ENCODE results near the gene MYO15A.

Gene MYO15A

DNA sequence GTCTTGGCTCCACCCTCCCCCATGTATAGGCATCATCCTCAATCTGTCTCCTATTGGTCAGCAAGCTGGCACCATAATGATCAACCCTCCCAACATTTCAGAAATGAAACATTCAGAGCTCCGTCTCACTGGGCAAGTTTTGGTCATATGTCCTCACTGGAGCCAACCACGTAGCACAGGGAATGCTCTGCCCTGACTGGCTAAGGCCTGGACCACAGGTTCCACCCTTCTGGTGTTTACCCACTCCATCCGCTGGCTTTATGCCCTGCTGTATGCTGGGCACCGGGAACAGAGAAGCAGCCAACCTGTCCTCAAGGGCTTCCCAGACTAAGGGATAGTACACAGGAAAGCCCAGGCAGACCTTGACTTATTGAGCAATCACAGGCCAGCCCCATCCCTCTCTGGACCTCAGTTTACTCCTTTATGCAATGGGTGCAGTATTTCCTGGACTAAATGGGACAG lies 20.5 kb downstream of the MYO15A start:
- DNase-seq (ENCODE audit: low spot score): no peak

DNA sequence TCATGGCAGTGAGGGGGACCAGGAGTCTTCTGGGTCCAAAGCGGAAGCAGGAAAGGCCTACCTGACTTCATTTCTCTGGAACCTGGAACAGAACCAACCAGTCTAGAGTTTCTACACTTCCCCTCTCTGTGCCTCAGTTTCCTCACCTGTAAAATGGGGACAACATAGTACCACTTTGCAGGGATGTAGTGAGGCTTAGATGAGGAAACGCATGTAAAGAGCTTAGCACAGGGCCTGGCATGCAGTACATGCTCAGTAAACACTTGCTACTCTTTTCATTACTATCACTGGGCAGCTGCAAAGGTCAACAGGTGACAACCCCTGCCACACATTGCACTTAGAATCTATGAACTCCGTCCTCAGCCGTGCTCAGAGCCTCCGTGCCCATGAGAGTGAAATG lies 24.2 kb downstream of the MYO15A start:
- no peak for DNase-seq (ENCODE audit: low spot score)

DNA sequence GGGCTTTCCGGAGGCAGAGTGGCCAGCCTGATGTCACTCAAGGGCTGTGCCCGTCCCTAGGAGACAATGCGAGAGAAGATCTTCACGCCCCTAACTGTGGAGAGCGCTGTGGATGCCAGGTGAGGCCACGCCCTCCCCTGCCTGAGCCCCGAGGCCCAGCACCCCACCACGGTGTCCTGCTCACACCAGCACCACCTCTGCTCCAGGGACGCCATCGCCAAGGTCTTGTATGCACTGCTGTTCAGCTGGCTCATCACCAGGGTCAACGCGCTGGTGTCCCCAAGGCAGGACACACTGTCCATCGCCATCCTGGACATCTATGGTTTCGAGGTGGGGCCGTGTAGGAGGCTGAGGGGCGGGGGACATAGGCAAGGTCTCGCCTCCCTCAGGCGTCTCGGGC lies 27.8 kb downstream of the MYO15A start:
- DNase-seq (ENCODE audit: low spot score): no peak

DNA sequence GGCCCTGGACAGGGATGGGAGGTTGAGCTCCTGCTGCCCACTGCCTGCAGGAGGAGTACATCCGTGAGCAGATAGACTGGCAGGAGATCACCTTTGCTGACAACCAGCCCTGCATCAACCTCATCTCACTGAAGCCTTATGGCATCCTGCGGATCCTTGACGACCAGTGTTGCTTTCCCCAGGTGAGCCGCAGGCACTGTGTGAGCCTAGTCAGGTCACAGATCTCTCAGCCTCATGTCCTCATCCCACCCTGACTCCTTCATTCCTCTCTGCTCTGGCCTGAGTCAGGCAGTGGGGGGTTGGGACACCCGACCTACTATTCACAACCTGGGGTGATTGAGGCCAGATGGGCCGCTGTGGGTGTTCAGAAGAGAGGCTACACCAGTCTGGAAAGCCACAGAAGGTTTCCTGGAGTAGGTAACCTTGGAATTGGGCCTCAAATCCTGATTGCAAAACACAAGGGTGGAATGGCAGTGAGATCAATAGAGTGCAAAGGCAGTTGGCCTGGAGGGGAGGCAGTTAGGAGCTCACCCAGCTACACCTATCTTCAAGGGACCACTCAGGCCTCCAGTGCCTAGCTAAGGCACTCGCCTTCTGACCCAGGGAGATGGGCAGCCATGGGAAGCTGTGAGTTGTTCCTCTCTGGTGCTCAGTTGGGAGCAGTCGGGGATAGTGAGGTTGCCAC lies 29.7 kb downstream of the MYO15A start:
- no peak for DNase-seq (ENCODE audit: low spot score)

DNA sequence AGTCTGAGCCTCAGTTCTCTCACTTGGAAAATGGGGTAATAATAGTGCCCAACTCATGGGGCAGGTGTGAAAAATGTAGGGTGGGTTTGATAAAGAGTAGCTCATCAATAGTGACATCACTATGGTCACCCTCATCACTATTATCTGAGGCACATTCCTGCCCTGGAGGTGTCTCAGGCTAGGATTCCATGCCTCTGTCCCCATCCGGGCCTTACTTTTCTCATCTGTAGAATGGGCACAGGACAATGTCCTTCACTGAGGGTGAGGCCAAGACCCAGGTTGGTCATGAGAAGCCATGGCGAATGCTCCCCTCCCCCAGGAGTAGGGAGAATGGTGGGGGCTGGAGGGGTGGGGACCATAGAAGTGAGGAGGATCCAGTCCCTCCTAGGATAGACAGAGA lies 30.5 kb downstream of the MYO15A start:
- no peak for DNase-seq (ENCODE audit: low spot score)

DNA sequence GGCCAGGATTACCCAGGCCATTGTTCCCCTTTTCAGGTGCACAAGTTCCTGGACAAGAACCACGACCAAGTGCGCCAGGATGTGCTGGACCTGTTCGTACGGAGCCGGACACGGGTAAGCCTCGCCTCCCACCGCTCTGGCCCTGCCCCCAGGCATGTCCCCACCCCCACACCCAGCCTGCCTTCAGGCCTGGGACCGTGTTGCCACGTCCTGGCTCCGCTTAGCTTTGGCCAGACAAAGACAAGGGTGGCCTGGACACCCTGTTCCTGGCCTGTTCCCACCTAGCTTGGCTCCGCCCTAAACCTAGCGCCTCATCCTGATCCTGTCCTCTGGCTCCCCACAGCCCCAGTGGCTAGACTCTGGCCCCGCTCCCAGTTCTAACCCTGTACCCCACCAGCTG lies 30.9 kb downstream of the MYO15A start:
- no peak for DNase-seq (ENCODE audit: low spot score)

DNA sequence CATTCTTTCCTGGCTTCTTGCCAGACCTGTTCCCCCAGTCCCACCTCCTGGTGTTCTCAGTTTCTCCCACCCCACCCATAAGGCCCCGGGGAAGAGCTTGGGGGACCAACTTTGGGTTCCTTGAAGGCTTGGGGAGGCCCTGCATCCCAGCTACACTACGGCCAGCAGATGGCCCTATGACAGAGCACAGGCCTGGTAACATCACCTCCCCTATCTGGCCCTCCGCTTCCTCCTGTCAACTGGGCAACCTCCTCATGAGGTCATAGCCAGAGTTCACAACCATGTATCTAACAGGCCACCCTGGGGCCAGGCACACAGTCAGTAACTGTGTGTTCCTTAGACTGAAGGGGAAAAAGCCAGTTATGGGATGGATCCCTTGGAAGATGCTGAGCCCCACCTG lies 31.4 kb downstream of the MYO15A start:
- no peak for DNase-seq (ENCODE audit: low spot score)

DNA sequence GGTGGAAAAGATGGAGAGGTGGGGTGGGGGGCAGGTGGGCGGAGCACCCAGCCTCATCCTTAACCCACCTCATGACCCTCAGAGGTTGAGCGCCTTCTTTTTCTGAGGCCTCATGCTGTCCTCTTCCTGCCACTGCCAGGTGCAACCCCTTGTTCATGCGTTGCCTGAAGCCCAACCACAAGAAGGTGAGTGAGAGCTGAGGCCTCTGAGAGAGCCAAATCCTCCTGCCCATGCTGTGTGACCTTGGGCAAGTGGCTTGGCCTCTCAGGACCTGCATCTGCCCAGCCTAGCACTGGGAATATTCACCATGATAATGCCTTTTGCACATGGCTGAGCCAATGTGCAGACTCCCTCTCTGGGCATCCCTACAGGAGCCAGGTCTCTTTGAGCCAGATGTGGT lies 32.1 kb downstream of the MYO15A start:
- no peak for DNase-seq (ENCODE audit: low spot score)

DNA sequence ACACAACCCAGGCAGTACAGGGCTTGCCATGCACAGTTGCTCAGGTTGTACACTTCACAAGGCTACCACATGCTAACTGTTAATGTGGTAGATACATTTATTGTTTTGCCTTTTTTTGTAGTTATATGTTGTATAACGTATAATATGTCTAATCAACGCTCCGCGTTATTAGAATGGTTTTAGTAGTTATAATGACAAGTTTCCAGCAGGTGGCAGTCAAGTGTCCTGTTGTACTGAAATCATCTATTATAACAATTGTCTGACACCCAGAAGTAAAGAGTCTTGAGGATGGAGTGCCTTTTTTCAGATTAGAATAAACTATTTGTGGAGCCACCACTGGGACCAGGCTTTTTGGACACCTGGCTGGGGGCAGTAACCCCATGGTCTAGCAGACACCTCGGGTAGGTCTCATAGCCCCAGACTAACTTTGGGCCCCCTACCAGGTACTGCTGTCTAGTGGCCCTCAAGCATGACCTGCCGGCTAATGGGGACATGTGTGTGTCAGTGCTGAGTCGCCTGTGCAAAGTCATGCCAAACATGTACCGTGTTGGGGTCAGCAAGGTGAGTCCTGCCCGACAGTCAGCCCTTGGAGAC lies 32.8 kb downstream of the MYO15A start:
- DNase-seq (ENCODE audit: low spot score): peak; percentile 51

DNA sequence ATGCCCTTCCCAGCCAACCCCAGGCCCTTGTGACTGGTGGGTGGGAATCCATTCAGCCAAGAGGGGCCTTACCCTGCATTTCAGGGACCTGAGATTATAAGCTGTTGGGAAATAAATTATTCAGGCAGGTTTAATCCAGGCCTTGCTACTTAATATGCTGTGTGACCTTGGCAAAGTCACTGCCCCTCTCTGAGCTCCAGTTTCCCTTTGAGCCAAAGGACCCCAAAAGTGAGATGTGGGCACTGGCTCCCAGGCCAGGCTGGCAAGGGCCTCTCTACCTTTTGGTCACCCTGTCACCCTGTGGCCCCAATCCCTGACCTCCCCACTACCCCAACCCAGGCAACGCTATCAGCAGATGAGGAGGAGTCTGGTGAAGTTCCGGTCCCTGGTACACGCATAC lies 33.9 kb downstream of the MYO15A start:
- DNase-seq (ENCODE audit: low spot score): no peak

DNA sequence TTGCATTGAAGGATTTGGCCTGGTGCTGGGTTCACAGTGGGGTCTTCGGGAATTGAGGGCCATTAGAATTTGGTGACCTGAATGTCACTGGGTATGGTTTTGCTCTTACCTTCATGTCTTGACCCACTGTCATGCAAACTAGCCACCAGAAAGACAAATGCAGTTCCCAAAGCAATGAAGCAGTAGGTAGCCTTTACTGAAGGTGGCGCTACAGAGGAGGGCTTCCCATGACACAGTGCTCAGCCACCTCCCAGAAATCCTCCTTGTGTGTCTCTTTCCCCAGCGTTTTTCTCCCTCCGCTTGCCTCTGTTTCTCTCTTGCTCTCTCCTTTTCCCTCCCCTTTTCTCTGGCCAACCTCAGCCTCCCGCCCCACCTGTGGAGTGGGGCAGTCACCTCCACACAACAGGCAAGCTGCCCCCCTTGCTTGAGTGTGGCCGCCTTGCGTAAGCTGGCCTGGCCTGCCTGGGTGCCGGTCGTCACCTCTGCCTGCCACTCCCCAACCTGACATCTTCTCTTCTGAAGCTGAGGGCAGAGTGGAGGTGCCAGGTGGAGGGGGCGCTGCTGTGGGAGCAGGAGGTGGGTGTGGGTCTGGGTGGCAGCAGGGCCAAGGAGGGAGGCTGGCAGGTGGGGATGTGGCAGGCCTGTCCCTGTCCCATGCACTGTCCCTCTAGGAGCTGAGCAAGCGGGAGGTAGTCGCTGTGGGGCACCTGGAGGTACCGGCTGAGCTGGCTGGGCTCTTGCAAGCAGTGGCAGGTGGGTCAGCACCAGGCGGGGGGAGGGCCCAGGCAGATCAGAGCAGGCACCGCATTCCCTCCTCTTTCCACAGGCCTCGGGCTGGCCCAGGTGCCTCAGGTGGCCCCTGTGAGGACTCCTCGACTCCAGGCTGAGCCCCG lies 34.7 kb downstream of the MYO15A start:
- DNase-seq (ENCODE audit: low spot score): no peak

DNA sequence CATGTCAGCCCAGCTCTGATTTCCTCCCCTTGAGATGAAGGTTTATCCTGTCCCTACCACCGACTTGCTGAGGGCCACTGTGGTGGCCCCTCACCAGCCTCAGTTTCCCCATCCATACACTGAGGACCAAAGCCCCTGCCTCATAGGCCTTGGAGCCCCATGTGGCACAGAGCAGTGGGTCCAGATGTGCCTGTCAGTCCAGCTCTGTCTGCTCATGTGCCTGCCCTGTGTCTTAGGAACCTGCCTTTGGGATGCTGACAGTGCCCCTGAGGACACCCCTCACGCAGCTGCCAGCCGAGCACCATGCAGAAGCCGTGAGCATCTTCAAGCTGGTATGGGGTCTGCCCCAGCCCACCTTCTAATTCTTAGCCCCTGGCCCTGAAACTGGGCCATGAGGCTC lies 35.7 kb downstream of the MYO15A start:
- no peak for DNase-seq (ENCODE audit: low spot score)

DNA sequence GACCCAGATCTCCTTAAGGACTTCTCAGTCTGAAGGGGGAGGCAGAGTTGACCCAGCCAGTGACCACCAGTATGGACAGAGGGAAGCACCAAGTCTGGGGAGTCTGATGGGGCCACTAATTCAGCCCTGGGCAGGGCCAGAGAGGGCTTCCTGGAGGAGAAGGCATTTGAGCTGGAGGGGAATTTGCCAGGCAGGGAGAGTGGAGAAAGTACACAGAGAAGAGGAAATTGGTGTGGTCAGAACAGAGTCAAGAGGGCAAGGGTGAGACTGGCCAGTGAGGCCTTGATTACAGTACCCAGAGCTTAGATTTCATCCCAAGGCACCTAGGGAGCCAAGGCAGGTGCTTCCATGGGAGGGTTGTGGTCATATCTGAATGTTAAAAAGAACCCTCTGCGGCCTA lies 36.3 kb downstream of the MYO15A start:
- no peak for DNase-seq (ENCODE audit: low spot score)

DNA sequence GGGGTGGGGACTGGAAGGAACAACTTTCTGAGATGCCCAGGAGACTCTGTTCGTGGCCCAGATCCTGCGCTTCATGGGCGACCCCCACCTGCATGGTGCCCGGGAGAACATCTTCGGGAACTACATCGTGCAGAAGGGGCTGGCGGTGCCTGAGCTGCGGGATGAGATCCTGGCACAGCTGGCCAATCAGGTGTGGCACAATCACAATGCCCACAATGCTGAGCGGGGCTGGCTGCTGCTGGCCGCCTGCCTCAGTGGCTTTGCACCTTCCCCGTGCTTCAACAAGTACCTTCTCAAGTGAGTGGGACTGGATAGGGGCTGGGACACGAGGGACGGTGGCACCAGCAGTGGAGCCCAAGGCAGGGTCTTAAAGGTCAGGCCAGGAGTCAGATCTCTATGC lies 37.3 kb downstream of the MYO15A start:
- DNase-seq (ENCODE audit: low spot score): no peak

DNA sequence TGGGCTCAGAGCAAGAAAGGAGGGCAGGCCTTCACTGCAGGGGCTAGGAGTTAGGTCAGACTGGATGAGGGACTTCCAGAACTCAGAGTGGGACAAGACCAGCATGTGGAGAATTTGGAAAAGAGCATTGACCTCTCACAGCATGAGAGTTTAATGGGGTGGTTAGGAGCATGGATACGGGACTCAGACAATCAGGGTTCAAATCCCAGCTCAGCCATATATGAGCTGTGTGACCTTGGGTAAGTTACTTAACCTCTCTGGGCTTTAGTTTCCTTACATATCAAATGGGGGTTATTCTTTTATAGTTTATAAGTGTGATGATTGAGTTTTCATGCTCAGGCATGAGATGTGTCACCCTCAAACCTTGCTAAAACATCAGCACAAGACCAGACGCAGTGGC lies 37.7 kb downstream of the MYO15A start:
- DNase-seq (ENCODE audit: low spot score): no peak

DNA sequence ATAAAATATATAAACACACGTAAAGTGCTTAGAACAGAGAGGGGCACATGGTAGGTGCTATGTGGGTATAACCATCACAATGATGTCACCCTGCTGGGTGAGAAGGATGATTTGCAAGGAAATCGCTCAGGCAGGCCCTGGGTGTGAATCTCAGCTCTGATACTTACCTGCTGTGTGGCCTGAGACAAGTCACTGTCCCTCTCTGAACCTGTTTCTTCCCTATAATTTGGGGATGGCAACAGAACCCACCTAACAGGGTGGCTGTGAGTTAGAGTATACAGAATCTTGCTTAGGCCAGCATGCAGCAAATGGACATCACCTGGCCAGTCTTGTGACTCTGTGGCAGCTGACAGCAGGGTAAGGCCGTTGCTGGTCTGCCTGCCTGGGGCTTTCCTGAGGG lies 38.4 kb downstream of the MYO15A start:
- no peak for DNase-seq (ENCODE audit: low spot score)

DNA sequence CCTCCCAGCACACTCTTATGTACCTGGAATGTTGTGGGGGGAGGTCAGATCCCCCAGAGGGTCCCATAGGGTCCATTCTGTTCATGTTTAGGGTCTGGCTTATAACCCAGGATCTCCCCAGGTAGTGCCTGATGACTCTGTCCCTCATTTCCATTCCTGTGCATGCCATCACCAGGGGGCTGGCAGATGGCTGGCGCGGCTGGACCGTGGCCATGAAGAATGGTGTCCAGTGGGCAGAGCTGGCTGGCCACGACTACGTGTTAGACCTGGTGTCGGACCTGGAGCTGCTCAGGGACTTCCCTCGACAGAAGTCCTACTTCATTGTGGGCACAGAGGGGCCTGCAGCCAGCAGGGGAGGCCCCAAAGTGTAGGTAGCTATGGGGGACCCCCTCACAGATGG lies 40.0 kb downstream of the MYO15A start:
- no peak for DNase-seq (ENCODE audit: low spot score)

DNA sequence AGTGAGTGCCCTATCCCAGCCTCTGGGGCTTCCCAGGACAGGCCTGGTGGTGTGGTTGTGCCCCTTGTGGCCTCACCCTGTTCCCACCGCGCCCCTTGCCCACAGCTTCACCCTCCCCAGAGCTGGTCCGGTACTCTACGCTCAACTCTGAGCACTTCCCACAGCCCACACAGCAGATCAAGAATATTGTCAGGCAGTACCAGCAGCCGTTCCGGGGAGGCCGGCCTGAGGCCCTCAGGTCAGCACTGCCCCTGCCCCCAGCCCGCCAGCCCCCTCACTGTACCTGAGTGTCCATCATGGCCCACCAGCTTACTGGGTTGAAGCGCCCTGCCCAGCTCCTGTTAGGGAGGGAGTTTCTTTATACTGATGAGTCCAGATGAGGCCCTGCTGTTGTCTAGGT lies 42.7 kb downstream of the MYO15A start:
- no peak for DNase-seq (ENCODE audit: low spot score)

DNA sequence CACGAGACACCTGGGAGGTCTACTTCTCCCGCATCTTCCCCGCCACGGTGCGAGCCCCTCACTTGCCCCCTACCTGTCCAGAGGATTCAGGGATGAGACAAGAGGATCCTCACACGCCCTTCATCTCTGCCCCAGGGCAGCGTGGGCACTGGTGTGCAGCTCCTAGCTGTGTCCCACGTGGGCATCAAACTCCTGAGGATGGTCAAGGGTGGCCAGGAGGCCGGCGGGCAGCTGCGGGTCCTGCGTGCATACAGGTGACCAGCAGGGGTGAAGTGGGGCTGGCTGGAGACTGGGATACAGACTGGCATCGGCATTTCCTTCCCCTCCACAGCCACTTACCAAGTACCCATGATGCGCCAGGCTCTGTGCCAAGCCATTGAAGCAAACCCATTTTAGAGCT lies 46.6 kb downstream of the MYO15A start:
- DNase-seq (ENCODE audit: low spot score): no peak

DNA sequence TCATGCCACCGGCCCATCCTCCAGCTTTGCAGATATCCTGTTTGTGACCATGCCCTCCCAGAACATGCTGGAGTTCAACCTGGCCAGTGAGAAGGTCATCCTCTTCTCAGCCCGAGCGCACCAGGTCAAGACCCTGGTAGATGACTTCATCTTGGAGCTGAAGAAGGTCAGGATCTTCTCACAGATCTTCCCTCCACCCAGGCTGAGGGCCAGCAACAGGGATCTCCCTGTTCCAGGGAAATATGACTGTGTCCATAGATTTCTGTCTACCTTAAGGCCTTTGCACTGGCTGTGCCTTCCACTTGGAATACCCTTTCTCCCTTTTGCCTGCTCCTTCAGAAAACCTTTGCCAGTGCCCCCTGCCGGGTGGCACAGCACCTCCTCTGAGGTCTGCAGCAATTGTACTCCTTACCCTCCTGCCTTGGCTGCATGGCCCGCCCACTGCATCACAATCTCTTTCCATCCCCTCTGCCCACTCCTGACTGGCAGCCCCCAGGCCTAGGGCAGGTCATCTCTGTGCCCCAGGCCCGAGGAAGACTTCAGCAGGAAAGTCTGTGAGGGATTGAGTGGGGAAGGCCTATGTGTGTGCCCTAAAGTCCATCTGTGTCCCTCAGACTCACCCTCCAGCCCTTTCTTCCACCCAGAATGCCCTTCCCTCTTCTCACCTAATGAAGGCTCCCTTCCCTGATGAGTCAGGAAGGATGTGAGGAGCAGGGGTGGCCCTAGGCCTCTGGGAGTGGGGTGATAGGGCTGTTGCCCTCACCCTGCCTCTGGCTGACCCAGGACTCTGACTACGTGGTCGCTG lies 47.8 kb downstream of the MYO15A start:
- DNase-seq (ENCODE audit: low spot score): no peak

DNA sequence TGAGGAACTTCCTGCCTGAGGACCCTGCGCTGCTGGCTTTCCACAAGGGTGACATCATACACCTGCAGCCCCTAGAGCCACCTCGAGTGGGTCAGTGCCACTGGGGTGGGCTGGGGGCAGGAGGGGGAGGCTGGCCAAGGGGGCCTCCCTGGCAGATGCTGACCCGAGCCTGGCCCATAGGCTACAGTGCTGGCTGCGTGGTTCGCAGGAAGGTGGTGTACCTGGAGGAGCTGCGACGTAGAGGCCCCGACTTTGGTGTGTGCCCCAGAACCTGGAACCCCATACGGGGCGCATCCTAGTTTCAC lies 48.4 kb downstream of the MYO15A start:
- DNase-seq (ENCODE audit: low spot score): no peak

DNA sequence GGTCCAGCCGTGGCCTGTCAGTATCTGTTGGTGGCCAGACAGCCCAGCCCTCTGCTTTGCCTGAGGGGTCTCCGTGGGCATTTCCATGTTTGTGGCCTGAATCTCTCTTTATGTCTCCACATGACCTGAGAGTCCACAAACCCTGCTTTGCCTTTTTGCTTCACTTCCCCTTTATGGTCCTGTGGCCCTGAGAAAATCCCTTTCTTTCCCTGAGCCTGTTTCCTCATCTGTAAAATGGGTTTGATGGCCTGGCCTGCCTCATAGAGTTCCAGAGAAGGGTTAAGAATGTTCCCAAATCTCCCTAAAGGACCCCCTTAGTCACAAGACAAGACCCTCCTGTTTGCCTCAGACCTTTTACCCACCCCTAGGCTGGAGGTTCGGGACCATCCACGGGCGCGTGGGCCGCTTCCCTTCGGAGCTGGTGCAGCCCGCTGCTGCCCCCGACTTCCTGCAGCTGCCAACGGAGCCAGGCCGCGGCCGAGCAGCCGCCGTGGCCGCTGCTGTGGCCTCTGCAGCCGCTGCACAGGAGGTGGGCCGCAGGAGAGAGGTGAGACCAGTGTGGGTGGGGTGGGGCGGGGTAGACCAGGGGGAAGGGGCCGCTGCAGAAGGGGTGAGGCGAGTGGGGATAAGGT lies 48.9 kb downstream of the MYO15A start:
- DNase-seq (ENCODE audit: low spot score): peak; percentile 25

All from germinal center (tissue), 1 donor.